CD4-positive, alpha-beta T cell treated with Interleukin-21 for 1 hour (primary cell): ENCODE data around the gene TTC21B.
"Not testable (repeated sequence)": the region's sequence is repeated elsewhere in the genome, so short reads cannot be mapped to it uniquely, and the experiment has no call there.

Experiments used
- DNase-seq: peaks from one replicate; pipeline ENCODE4 v3.0.0-alpha.2; 2020

Gene TTC21B

GRCh38 chr2:165877565-165878550, 75.7 kb downstream of the TTC21B start:
- peak; percentile 12 for DNase-seq

GRCh38 chr2:165876712-165877111, 76.9 kb downstream of the TTC21B start:
- no peak for DNase-seq

- no peak for DNase-seq
Measured at GRCh38 chr2:165876269-165876668, 77.3 kb downstream of the TTC21B start.

- peak; percentile 72 for DNase-seq
Measured at GRCh38 chr2:165874445-165875039, 79.0 kb downstream of the TTC21B start.

GRCh38 chr2:165872101-165872791, 81.3 kb downstream of the TTC21B start:
- no peak for DNase-seq

GRCh38 chr2:165871025-165871424, 82.6 kb downstream of the TTC21B start:
- no peak for DNase-seq

GRCh38 chr2:165870346-165870745, 83.2 kb downstream of the TTC21B start:
- no peak for DNase-seq

- DNase-seq: no peak
Measured at GRCh38 chr2:165868211-165868610, 85.4 kb downstream of the TTC21B start.

- DNase-seq: no peak
Measured at GRCh38 chr2:165864296-165864695, 89.3 kb downstream of the TTC21B start.

- DNase-seq: no peak
Measured at GRCh38 chr2:165863810-165864261, 89.7 kb downstream of the TTC21B start.

- not testable (repeated sequence) for DNase-seq
Measured at GRCh38 chr2:165861083-165861482, 92.5 kb downstream of the TTC21B start.

- DNase-seq: not testable (repeated sequence)
Measured at GRCh38 chr2:165859723-165860122, 93.9 kb downstream of the TTC21B start.

GRCh38 chr2:165857876-165858275, 95.7 kb downstream of the TTC21B start:
- no peak for DNase-seq

- DNase-seq: no peak
Measured at GRCh38 chr2:165852394-165852793, 101.2 kb downstream of the TTC21B start.

GRCh38 chr2:165847001-165847400, 106.6 kb downstream of the TTC21B start:
- DNase-seq: no peak

GRCh38 chr2:165846056-165846455, 107.5 kb downstream of the TTC21B start:
- no peak for DNase-seq

GRCh38 chr2:165844216-165844615, 109.4 kb downstream of the TTC21B start:
- no peak for DNase-seq

GRCh38 chr2:165843351-165843750, 110.2 kb downstream of the TTC21B start:
- DNase-seq: no peak

- no peak for DNase-seq
Measured at GRCh38 chr2:165840333-165840958, 113.1 kb downstream of the TTC21B start.

GRCh38 chr2:165839610-165840009, 114.0 kb downstream of the TTC21B start:
- DNase-seq: no peak

- DNase-seq: no peak
Measured at GRCh38 chr2:165837122-165837521, 116.5 kb downstream of the TTC21B start.

- no peak for DNase-seq
Measured at GRCh38 chr2:165835363-165835762, 118.2 kb downstream of the TTC21B start.

GRCh38 chr2:165833156-165833555, 120.4 kb downstream of the TTC21B start:
- DNase-seq: no peak
